C1 segment of cervical spinal cord (tissue), 14 donors: Measurements from ENCODE around the gene EPB41.
"Not testable (repeated sequence)": the region's sequence is repeated elsewhere in the genome, so short reads cannot be mapped to it uniquely, and the experiment has no call there.

Source experiments
- DNase-seq, 14 donors: peaks; one replicate each; lab custom pipeline; 2025; lab: John Stamatoyannopoulos, UW

EPB41 gene

DNA sequence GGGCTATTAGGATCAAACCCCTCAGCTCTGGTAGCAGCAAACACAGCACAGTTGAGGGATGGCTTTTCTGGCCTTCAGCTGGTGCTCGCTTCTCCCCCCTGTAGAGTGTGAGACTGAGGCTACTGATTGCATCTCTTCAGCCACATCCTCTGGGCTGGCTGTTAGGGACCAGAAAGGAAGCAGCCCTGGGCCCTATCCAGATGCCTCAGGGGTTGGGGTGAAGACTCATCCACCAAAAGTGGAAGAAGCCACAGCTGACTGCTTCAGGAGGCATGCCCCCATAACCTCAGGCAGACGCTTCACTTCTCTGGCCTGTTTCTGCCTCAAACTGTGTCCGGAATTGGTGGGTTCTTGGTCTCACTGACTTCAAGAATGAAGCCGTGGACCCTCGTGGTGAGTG, 215.5 kb downstream of the EPB41 start:
- no peak for DNase-seq

DNA sequence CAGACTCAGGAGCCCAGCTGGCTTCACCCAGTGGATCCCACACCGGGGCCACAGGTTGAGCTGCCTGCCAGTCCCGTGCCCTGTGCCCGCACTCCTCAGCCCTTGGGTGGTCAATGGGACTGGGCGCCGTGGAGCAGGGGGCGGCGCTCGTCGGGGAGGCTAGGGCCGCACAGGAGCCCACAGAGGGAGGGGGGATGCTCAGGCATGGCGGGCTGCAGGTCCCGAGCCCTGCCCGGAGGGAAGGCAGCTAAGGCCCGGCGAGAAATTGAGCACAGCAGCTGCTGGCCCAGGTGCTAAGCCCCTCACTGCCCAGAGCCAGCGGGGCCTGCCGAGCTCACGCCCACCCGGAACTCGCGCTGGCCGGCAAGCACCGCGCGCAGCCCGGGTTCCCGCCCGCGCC, 216.7 kb downstream of the EPB41 start:
- not testable (repeated sequence) for DNase-seq

DNA sequence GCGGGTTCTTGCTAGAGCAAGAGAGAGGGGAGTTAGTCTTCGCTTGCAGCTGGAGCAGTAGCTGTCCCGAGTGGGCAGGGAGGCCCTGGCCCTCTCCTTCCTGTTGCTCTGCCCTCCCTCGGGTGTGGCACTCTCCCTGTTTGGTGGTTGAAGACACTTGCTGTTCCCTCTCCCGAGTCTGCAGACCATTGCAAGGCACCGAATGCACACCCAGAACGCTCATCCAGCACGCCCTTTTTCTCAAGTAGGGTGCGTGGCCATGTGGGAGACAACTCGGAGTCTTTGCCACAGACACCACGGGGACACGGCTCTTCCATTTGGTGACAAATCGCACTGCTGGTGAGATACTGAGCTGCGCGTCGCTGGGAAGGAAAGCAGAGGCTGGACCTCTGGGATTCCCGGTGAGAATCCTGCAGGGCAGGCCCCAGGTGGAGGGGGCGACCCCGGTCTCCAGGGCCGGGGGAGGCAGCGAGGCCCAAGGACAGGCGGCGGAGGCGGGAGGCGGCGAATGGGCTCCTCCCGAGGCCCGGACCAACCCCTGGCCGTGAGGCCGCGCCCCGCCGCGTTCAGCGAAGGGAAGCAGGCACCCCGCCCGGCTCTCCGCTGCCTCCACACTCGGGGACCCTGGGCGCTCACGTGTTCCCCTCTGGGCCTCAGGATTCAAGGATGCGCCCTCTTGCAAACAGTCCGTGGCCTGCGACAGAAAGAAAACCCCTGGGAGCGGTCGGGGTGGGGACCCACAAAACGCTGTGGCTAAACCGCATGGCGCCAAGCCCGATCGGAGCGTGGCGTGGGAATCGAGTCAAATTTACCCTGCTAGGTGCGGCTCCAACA, 219.7 kb downstream of the EPB41 start:
- peak in 3 of 14 donors; percentile 12 to 46 (median 40) for DNase-seq

DNA sequence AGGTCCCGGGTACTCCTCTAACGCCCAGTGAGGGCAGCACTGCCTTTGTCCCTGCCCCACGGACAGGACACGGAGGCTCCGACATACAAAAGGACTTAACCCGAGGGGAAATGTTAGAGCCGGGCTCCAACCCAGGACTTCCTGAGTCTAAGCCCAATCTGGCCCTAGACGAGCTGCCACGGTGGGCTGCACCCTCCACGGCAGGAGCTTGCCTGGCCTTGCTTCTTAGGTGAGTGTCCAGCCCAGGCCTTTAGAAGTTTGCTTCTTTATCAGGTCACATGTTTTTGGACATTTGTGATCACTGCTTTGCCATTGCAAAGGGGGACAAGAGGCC, 220.3 kb downstream of the EPB41 start:
- DNase-seq: no peak

DNA sequence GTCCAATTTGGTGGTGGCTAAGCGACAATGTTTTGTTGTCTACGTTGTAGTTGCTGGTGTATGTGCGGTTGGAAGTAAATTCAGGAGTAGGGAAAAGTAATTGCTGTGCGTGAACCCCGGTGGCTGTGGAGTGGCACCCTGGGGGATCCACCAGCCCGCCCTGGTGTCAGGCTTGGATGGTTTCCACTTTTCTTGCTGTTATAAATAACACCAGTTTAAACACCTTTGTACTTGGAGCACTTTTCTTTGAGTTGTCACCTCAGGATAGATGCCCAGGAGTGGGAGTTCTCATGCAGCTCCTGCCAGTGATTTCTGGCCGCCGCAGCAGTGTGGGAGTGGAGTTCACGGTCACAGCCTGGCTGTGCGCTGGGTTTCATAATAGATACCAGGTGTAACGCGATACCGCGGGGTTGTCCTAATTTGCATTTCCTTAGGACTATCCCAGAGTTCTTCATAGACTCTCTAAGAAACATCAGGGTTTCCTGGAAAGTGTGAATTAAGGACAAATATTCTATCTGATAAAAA, 222.1 kb downstream of the EPB41 start:
- no peak for DNase-seq

DNA sequence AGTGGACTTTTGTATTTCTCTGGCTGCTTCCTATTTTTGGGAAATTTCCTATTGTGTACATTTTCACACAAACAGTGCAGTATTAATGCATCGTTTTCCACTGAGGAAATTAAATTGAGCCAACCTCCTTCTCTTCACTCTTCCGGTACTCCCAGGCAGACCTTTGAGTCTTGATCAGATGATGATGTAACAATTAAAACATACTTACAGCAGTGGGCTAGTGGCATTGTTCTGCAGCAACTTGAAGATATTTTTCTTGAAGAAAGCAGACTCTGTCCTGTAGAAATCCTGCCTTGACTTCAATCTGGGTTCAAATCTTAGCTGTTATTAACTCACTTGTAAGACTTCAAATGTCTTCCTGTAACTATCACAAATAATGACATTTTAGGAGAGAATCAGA, 228.3 kb downstream of the EPB41 start:
- no peak for DNase-seq

DNA sequence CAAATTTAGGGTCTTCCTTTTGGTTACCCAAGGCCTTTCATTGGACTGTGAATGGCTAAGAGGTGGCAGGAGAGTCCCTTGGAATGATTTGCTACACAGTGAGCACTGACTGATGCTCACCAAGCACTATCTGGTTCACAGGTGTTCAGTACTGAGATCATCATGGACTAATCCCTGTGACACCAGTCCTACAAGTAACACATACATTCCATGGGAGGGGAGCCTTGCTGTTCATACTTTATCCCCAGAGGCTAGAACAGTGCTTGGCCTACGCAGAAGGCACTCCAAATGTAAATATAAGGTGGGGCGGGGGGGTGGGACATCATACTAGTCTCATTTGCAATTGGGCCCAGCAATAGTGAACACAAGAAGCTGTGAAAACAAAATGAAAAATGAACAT, 229.8 kb downstream of the EPB41 start:
- no peak for DNase-seq

DNA sequence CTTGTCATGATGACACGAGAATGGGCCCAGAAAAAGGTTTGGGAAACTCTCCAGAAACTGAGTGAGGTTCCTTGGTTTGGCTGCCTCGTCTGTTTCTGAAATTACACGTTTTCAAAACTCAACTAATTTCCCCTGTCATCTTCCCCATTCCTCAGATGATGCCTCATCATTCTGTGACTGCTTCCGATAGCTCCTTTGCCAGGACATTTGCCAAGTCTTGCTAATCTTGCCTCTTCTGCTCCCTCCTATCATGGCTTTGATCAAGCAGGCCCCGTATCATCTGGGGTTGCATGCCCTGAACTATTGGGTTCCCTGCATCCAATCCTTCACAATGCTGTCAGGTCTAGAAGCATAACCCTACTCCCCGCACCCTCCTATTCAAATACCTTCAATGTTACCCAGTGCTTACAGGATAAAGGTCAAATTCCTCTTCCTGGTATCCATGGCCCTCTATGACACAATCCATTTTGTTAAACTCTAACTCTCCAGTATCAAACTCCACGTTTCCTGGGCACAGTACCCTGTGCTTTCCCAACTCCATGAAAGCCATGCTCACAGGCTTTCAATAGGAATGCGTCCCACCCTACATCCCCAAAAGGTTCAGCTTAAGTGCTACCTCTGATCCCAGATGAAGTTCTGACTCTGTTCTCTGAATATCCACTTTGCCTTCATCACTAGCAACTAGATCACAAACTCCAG, 231.5 kb downstream of the EPB41 start:
- no peak for DNase-seq

DNA sequence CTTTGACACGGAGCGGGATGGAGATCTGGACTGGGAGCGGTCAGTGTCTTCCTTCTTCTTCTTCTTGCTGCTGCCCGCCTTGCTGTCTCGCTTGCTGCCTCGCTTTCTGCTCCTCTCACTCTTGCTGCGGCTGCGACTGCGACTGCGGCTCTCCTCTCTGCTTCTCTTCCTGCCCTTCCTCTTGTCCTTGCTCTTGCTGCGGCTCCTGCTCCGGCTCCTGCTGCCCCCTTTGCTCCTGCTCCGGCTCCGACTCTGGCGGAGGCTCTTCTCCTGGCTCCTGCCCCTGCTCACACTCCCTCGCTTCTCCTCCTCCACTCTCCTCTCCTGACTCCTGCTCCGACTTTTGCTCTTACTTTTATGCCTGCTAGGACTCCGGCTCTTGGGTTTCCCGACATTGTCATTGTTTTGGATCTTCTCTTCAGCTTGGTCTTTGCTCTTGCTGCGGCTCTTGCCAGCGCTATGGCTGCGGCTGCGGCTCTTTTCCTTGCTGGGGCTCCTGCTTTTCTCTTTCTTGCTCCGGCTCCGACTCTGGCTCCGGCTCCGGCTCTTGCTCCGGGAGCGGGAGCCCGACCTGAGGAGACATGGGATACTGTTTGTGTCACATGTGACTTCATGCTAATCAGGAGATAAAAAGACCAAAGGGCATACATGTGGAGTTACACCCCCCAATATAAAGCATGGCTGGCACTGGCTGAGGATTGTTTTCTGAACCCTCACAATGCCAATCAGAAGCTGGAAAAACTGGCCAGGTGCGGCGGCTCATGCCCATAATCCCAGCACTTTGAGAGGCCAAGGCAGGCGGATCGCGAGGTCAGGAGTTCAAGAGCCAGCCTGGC, 234.5 kb downstream of the EPB41 start:
- DNase-seq: no peak

DNA sequence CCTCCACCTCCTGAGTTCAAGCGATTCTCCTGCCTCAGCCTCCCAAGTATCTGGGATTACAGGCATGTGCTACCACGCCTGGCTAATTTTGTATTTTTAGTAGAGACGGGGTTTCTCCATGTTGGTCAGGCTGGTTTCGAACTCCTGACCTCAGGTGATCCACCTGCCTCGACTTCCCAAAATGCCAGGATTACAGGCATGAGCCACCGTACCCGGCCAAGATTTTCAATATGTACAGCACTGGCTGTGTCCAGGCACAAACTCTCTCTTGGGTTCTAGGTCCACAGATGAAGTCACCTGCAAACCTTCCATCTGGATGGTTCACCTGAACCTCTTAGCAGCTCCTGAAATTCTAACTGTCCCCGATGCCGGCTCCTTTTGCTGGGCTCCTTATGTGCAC, 236.0 kb downstream of the EPB41 start:
- not testable (repeated sequence) for DNase-seq

DNA sequence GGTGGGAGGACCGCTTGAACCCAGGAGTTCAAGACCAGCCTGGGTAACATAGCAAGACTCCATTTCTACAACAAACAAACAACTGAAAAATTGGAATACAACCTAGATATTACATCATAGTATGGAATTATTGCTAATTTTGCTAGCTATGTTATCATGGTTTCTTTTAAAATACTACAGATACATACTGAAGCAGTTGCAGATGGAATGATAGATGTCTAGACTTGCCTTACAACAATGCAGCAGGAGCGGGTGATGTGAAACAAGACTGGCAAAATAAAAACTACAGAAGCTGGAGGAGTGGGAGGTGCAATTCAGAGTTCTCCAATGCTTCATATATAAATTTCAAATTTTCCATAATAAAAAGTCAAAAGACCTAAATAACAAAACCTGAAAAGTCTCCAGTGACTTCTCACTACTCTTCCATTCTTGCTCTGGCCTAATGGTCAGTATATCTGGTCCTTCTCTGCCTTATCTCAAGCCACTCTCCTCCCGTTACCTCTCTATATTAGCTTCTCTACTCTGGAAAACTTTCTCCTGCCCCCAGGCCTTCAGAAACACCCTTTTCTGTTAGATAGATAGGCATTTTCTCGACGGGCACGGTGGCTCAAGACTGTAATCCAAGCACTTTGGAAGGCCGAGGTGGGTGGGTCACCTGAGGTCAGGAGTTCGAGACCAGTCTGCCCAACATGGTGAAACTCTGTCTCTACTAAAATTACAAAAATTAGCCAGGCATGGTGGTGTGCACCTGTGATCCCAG, 237.9 kb downstream of the EPB41 start:
- DNase-seq: no peak

DNA sequence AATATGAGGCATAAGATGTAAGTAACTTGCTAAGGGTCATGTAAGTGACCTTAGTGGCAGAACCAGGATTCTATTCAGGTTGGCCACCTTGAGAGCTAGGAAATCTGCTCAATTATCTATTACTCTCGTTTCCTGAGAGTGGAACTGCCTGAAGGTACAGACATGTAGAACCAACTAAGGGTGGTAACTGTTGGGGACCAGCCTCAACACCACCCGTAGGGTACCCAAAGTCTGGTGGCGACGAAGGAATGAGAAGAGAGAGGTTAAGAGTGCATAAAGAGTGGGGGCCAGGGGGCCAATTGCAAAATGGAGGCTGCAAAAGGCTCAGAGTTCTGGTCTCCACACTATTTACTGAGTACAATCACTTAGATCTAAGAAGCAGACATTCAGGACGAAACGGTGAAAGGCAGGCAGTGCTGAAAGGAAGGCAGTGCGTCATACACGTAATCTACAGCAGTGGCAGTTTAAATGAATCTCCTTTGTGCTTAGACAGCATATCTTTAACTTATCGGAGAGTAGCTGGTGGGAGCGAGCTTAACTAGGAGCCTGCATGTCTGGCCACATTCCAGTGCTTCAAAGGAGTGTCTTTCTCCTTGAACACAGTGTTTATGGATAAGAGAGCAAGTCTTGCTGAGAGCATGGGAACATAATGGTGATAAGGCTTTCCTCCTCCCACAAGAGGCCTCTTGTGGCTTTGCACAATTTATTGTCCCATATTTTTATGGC, 242.3 kb downstream of the EPB41 start:
- no peak for DNase-seq

DNA sequence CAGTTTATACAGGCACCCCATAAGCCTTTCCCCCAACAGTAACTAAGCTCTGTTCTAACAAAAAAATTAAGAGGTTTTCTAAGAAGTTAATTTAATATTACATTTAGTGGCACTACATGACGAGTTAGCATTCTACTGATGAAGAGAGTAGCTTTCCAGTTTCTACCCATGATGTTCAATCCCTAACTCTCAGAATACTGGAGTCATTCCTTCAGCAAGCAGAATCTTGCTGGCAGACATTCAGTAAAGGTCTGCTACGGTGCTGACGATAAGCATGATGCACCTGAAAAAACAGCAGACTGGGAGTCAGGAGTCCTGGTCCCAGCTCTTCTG, 242.9 kb downstream of the EPB41 start:
- DNase-seq: no peak

DNA sequence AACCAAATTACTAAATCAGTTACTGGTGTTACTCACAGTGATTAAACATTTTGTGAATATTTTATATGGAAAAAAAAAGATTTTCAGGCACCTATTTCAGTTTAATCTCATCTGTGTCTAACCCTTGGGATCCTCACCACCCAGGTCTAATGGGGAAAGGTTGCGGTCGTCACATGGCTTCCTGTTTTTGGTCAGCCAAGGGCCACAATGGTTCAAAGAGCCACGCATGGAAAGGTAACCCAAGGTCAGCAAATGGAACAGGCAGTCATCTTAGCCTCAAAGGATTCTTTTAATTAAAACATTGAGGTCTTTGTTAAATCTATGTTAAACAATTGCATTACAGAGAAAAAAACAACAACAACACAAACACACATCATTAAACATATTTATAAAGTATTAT, 245.4 kb downstream of the EPB41 start:
- no peak for DNase-seq

DNA sequence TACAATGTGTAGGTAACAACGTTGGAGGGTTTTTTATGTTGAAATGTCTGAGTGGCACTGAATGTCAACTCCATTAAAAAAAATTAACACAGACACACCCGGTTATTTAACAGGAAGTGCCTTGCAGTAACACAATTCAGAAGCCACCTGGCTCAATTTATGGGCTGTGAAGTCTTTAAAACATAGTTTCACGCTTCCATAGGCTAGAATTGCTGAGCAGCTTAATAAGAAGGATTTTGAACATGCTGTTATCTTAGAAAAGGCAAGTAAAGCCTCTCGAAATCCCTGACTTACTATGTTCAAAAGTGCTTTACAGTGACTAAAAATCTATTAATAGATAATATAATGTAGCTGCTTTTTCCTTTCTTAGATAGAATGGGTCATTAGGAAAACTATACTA, 247.7 kb downstream of the EPB41 start:
- no peak for DNase-seq

DNA sequence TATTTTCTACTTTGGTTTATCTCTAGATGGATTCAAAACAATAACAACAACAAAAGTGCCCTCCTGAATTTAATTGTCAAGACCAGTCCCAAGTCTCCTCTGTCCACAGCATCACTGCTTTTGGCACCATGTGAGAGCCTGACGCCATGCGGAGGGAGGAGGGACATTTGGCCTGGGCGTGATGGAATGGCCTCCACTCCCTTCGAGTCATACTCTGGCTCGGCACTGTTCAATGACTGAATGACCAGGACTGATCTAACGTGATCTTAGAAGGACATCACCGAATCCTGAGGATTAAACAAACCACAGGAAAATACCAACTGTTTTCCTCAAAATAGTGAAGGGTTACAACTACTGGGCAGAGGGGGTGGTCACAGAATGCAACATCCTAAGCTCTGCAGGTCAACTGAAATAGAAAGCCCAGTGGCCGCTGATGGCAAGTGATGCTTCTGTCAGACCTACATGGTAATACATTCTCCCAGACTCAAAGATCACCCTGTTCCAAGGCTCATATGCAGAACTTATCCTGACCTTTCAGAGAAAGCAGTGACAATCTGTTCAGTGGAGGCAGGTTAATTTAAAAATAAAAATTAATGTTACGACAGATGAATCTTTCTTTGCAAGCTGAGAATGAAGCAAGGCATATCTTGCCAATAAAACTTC, 248.2 kb downstream of the EPB41 start:
- DNase-seq: peak in 2 of 14 donors; percentile 1 to 5

DNA sequence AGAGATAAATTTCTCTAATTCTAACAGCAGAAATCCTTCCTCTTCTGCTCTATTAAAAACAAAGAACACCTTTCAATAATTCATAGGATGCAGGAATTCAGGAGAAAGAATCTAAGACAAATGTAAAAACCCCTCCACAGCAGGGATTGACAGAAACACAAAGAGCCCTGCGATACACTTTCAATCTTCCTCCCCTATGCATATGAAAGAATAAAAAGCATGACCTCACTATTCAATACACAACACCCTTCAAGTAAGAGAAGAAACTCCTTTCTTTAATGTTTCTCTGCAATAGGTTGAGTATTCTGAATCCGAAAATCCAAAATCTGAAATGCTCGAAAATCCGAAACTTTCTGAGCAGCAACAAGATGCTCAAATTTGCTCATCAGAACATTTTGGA, 250.2 kb downstream of the EPB41 start:
- DNase-seq: no peak

DNA sequence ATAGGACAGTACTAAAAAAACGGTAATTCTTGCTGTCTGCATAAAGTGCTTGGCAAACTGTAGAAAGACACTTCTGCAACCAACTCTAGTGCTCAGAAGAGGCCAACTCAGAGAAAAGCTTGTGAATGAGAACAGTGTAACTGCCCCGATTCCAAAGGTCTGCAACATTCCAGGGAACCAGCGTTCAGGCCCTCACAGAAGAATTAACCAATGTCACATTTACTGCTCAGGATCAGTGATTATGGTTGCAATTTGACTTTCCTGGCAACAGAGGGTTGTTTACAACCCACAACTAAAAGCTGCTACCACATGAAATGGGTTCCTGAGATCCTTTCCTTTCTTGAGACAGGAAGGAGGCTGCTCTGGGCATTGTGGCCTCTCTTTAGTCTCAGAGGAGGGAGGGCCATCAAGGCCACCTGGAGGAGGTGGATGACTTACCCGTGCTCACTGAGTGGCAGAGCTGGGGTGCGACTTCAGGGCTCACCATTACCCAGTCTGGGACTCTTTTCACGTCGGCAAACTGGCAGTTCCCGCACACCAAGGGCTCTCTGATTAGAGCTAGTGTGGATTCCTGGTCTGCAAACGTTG, 252.0 kb downstream of the EPB41 start:
- DNase-seq: no peak

DNA sequence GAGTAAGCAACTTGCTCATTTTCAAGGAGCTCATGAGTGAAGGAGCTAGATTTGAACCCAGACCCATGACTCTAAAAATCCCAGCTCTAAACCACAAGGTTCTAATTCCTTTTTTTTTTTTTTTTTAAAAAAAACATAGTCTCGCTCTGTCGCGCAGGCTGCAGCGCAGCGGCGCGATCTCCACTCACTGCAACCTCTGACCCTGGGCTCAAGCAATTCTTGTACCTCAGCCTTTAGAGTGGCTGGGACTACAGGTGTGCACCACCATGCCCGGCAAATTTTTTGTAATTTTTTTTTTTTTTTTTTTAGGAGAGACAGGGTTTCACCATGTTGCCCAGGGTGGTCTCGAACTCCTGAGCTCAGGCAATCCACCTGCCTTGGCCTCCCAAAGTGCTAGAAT, 253.5 kb downstream of the EPB41 start:
- no peak for DNase-seq
